GM18526 (cell line): Measurements from ENCODE around the gene AGO1.

Source experiments
- POLR2A ChIP-seq: IDR thresholded peaks from 3 replicates; pipeline ENCODE4 v1.6.1; 2011; ENCODE audit not compliant: insufficient read length; ENCODE audit errors: extremely low read depth

AGO1 gene

GRCh38 chr1:35857830-35858229 is 25.2 kb upstream of the AGO1 start:
- TF ChIP-seq POLR2A, result no peak

GRCh38 chr1:35860696-35861095 is 22.3 kb upstream of the AGO1 start:
- no peak for TF ChIP-seq POLR2A

- no peak for TF ChIP-seq POLR2A
Measured at GRCh38 chr1:35863136-35863535, 19.9 kb upstream of the AGO1 start.

- TF ChIP-seq POLR2A, result no peak
Measured at GRCh38 chr1:35863881-35864625, 19.0 kb upstream of the AGO1 start.

- TF ChIP-seq POLR2A, result no peak
Measured at GRCh38 chr1:35864813-35865212, 18.2 kb upstream of the AGO1 start.

GRCh38 chr1:35866991-35867390 is 16.0 kb upstream of the AGO1 start:
- TF ChIP-seq POLR2A, result no peak

- no peak for TF ChIP-seq POLR2A
Measured at GRCh38 chr1:35870651-35871309, 12.2 kb upstream of the AGO1 start.

- no peak for TF ChIP-seq POLR2A
Measured at GRCh38 chr1:35873243-35873750, 9.7 kb upstream of the AGO1 start.

GRCh38 chr1:35876988-35877387 is 6.0 kb upstream of the AGO1 start:
- TF ChIP-seq POLR2A, result no peak

GRCh38 chr1:35881850-35882273 is 1.1 kb upstream of the AGO1 start:
- no peak for TF ChIP-seq POLR2A

GRCh38 chr1:35882586-35882944 is 444 bp upstream of the AGO1 start:
- TF ChIP-seq POLR2A, result no peak

- TF ChIP-seq POLR2A, result no peak
Measured at GRCh38 chr1:35883635-35884101, 659 bp downstream of the AGO1 start.

GRCh38 chr1:35884934-35885333 is 1.9 kb downstream of the AGO1 start:
- TF ChIP-seq POLR2A, result no peak

GRCh38 chr1:35885961-35886558 is 3.1 kb downstream of the AGO1 start:
- no peak for TF ChIP-seq POLR2A

GRCh38 chr1:35886577-35887431 is 3.8 kb downstream of the AGO1 start:
- TF ChIP-seq POLR2A, result no peak

GRCh38 chr1:35887508-35887907 is 4.5 kb downstream of the AGO1 start:
- no peak for TF ChIP-seq POLR2A

- TF ChIP-seq POLR2A, result no peak
Measured at GRCh38 chr1:35888255-35888654, 5.2 kb downstream of the AGO1 start.
